ENCODE data around the gene EBP. TPM values are rescaled to one million over a fixed set of nuclear protein-coding genes. Genes with fewer than 3 reads are reported as not detected.

Gene EBP
- total and polyA plus RNA-seq, 2 of the 8 experiments (the other 6 are each of a cell fraction or from before 2014, with no cell fraction given), result 143 to 286 TPM

GRCh38 chrX:48507246-48507645, 14.4 kb upstream of the EBP start (continued):
- TF ChIP-seq BRCA1 (IDR thresholded peaks at IDR 0.05; ENCODE audit: low read depth, low read length), result no peak
- TF ChIP-seq JUND (IDR thresholded peaks at IDR 0.05; ENCODE audit: low read length), result no peak
